Stimulated activated naive CD4-positive, alpha-beta T cell (primary cell): Measurements from ENCODE around the gene PPA1.
"Not testable (repeated sequence)": the region's sequence is repeated elsewhere in the genome, so short reads cannot be mapped to it uniquely, and the experiment has no call there.

Experiments
- DNase-seq, 6 experiments: peaks; one replicate each; lab custom pipeline; 2025; lab: John Stamatoyannopoulos, UW

PPA1 gene

DNA sequence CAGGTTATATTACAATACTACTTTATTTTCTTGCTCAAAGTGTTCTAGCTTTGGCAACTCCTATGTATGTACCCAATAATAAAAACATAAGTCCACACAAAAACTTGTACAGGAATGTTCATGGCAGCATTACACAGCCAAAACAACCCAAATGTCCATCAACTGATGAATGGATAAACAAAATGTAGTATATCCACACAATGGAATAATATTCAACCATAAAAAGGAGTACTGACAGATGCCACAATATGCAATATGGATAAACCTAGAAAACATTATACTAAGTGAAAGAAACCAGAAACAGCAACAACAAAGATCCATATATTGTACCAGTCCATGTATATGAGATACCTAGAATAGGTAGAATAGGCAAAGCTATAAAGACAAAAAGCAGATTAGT, 21.0 kb downstream of the PPA1 start:
- no peak for DNase-seq

DNA sequence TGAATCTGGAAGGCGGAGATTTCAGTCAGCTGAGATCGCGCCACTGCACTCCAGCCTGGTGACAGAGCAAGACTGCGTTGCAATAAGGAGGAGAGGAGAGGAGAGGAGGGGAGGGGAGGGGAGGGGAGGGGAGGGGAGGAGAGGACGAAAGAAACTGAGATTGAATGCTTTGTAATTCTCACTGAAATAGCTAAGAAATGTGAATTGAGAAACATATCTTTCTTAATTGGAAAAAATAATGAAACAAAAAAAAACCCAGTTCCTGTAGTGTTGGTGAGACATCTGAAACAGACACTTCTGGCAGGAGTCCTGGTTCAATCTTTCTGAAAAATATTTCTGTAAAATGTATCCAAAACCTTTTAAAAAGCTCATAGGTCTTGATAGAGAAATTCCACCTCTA, 26.5 kb downstream of the PPA1 start:
- no peak for DNase-seq

DNA sequence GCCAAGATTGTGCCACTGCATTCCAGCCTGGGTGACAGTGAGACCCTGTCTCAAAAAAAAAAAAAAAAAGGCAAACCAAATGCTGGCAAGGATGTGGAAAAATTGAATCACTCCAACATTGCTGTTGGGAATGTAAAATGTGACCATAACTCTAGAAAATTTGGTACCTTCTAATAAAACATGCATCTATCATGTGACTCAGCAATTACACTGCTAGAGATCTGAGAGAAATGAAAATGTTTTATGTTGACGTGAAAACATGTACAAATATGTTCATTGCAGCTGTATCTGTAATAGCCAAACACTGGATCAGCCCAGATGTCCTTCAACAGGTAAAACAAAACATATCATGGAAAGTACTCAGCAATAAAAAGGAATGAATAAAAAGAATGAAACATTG, 32.1 kb downstream of the PPA1 start:
- no peak for DNase-seq

DNA sequence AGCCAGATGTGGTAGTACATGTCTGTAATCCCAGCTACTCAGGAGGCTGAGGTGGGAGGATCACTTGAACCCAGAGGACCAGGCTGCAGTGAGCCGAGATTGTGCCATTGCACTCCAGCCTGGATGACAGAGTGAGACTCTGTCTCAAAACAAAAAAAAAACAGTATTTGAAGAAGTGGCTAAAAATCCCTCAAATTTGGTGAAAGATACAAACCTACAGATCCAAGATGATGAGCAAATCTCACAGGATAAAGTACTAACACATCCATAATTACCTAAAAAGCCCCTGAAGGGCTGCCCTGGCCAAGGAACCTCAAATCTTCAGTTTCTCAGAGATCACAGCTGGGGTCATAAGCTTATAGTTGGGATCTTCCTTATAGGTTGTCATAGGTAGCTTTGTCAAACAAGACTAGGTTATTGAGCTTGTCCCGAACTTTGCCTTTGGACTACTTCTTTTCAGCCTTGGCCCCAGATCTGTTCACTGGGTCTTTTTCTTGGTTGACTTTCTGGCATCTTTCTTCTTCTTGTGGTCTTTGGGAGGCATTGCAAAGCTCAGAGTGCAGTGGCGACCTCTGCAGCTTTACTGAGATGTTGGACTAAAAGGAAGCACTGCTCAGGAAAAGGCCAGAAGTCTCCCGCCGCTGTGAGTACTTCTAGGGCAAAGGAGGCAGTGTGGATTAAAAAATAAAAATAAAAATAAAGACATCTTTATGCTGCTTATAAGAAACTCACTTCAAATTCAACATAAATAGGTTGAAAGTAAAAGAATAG, 34.3 kb downstream of the PPA1 start:
- no peak for DNase-seq

DNA sequence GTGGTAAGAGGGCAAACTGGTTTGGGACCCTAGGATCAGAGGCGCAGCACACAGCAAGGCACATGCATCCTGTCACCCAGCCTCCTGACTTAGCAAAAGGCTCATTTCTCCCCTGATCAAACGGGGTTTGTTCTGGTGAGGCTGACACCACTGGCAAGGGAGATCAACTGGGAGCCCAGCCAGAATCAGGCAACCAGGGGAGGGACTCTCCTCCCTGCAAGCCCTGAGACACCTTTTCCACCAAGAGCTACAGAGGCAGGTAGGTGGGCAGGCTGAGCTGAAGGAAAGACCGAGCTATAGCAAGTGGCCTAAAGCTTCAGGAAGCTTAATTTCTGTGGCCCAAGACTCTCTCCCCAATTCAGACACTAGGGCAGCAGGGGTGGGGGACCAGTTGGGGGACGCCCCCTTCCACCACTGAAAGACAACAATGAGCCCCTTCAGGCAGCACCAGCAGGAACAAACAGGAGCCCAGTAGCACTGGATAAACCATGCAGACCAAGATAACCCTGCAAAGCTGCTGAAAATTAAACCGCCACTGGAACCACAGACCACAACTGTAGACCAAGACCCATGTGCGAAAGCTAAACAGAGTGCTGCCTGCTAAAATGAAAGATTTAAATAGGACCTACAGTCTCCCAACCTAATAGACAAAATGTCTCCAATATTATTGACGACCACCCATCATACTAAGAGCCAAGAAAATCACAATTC, 35.8 kb downstream of the PPA1 start:
- DNase-seq = no peak

DNA sequence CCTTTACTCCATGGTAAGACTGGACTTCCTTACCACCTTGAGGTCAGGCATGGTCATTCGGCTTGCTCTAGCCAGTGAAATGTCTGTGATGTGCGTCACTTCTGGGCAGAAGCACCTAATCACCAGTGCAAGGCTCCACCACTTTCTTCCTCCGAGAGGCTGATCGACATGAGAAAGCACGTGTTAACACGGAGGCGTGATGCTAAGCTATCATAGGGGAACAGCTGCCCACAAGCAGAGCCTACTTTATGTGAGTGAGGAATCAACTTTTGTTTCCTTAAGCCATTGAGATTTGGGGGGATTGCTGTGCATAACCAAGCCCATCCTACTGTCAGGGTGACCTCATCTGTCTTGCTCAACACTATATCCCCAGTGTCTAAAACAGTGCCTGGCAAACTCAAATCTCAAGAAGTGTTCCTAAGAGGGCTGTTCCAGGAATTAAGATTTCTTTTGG, 39.8 kb downstream of the PPA1 start:
- no peak for DNase-seq

DNA sequence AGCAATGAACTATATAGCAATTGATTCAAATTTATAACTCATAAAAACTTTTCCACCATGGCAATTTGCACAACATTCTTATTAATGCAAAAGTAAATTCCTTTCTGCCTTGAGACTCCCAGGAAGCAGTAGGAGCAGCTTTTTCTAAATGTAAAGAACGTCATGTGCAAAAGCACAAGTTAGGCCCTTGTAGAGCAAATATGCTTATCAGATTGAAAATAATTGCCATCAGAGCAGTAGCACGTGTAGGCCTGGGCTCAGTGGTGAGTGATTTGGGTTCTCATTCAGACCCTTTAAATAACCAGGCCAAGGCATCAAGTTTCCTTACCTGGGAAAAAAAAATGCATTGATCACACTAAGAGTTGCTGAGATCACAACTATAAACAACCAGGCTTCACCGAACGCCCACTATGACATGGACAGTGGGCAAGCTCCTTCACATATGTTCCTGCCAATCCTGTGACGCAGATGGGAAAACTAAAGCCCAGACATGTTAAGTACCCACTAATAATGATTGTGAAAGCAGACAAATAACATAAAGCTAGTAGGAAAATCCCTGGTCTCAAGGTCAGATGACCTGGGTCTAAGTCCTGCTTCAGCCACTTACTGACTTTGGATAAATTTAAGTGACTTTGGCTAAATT, 40.8 kb downstream of the PPA1 start:
- DNase-seq = no peak

DNA sequence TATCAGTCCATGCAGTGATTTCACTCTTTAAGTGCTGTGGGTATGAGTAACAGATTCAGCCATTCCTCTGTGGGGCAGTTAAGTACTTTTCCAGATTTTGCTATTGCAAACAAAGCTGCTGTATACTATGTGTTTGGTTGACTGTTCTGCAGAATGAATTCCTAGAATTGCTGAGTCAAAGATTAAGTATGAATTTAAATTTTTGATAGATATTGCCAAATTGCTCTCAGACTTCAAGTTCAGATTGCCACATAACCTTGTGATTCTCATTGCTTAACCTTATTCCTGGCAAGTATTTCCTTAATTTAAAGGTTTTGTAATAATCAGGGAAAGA, 41.3 kb downstream of the PPA1 start:
- DNase-seq = no peak

DNA sequence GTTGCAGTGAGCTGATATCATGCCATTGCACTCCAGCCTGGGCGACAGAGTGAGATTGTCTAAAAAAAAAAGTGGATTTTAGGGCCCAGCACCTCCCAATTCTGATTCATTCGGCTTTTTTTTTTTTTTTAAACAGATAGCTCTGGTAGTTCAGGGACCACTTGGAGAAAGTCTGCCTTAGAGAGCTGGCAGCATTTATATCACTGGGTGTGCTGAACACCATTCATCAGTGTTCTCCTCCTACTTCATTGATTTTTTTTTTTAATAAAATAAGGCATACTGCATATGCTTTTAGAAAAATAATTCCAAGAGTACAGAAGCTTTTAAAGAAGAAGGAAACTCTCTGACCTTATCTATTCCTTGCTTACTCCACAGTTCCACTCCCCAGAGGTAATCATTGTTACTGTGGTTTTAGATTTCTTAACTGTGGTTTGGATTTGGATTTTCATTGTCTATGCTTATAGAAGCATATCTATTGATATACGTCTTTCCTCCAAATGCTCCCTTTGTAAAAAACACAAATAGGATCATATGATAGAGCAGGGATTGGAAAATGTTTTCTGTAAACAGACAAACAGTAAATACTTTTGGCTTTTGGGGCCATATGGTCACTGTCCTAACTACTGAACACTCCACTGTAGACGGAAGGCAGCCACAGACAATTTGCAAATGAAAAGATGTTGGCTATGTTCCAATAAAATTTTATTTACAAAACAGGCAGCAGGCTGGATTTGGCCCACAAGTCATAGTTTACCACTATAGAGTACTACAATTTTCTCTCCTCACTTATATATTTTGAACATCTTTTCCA, 41.9 kb downstream of the PPA1 start:
- DNase-seq = no peak

DNA sequence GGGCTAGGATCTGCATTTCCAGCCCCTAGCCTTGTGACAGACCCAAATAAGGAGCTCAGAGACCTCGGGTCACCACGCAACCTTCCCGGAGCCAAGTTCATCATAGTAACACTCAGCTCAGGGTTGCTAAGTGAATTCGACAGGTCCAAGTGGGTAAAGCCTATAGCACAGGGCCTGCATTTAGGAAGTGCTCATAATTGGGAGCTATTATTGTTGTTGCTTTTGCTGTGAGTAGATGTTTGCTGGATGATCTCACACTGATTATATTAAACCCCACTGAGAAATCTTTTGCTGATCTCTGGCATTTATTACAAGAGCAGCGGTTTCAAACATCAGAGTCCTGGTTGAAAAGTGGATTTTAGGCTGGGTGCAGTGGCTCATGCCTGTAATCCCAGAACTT, 42.6 kb downstream of the PPA1 start:
- no peak for DNase-seq

DNA sequence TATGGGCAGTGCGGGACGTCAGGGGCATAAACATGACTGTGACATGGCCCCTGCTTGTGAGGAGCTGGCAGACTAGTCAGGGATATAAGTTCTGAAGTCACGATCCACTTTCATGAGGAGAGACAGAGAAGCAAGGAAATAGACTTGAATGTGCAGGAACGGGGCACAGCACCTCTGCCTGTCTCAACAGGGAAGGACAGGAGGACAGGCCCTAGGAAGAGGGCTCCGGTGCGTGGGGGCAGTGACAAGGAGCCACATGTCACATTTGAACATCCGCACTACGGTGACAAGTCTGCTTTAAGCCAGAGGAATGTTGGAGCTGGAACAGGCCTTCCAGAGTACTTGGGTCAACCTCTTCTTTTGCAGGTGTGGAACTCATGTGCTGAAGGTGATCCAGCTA, 43.1 kb downstream of the PPA1 start:
- DNase-seq = no peak

DNA sequence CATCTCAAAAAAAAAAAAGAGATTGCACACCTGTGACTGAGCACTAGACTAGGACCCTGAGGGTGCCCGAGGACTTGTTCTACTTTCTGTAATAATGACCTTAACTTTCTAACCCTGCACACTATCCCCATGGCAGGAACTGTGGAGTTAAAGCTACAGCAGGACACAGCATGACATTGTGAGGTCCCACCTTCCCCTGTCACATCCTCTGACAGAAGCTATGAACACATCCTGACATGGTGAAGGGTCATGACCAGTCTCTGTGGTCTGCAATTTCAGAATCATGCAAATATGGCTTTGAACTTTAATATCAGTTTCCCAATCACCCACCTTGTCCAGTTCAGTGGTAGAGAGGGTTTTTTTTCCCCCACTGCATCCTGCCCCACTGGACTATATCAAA, 44.5 kb downstream of the PPA1 start:
- DNase-seq = no peak

DNA sequence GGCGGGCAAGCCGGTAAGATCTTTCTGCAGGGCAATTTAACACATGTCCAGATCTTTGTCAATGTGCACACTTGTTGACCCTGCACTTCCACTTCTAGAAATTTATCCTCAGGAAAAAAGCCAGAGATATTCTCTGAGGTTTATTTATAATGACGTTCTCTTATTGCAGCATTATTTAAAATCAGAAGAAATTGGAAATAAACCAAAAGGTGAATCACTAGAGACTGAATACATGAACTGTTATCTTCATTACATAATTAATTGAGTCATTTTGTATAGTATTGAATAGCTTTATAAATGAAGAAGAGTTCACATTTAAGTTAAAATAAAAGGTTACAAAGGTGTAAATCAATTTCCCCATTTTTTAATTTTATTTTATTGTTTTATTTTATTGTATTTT, 46.7 kb downstream of the PPA1 start:
- DNase-seq = no peak

DNA sequence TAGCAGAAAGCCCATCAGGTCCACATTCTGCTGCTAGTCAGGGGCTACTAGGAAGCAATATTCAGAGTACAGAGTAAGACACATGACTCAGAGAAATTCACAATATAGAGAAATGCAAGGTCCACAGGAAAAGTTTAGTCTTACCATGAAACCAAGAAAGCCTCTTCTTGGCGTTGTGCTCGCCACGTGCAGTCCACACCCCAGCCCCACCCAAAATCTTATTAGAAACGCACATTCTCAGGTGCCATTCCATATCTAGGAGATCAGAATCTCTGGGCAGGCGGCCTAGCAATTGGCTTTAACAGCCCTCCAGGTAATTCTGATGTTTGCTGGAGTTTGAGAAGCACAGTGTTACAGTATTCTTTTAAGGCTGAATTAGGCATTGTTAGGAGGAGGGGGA, 47.1 kb downstream of the PPA1 start:
- DNase-seq = no peak

DNA sequence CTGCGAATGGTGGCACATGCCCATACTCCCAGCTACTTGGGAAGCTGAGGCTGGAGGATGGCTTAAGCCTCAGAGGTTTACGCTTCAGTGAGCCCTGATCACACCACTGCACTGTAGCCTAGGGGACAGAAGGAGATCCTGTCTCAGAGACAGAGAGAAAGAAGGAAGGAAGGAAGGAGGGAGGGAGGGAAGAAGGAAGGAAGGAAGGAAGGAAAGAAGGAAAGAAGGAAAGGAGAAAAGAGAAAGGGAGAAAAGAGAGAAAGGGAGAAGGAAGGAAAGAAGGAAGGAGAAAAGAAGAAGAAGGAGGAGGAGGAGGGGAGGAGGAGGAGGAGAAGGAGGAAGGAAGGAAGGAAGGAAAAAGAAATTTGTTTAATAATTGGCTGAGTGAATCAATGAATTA, 49.9 kb downstream of the PPA1 start:
- no peak for DNase-seq

DNA sequence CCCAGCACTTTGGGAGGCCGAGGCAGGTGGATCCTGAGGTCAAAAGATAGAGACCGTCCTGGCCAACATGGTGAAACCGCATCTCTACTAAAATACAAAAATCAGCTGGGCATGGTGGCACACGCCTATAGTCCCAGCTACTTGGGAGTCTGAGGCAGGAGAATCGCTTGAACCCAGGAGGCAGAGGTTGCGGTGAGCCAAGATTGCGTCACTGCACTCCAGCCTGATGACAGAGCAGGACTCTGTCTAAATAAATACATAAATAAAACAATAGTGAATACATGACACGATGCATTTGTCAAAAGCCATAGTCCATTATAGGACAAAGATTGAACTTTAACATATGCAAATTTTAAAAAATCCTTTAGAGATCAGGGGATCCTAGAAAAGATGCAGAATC, 54.0 kb downstream of the PPA1 start:
- not testable (repeated sequence) for DNase-seq

DNA sequence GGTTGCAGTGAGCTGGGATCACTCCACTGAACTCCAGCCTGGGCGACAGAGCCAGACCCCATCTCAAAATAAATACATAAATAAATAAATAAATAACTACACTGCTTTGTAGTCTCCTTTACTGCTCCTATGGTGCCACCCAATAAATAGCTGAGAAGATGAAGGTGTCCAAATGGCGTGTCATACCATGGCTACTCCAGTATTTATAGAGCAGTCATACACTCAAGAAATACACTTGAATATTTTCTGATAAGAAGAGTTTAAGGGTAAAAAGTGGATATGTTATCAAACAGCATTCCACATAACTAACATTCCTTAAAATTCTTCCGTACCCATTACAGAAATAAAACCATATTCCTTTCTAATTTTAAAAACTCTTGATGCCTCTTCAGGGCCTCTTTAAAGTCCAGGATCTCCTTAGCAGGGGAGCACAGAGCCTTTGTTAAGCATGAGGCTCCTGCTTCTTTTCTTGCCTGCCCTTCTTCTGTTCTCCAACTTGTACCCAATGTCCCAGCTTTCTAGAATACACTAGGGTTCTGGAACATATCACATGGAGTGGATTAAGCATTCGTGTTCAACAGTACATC, 55.0 kb downstream of the PPA1 start:
- no peak for DNase-seq

DNA sequence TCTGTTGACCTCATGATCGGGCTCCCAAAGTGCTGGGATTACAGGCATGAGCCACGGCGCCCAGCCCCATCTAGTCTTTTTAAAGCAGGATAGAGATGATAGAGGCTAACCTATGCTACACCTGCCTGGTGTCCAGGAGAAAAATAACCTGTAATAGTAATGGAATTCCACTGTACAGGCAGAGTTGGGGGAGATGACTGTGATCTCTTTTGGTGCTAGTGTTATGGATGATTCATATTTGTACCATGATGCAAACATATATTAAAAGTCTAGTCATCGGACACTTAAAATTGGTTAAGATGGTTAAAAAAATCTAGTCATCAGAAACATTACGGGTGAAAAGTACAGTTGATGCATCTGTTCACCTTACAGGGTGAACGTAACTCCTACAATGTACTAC, 56.8 kb downstream of the PPA1 start:
- DNase-seq = no peak

DNA sequence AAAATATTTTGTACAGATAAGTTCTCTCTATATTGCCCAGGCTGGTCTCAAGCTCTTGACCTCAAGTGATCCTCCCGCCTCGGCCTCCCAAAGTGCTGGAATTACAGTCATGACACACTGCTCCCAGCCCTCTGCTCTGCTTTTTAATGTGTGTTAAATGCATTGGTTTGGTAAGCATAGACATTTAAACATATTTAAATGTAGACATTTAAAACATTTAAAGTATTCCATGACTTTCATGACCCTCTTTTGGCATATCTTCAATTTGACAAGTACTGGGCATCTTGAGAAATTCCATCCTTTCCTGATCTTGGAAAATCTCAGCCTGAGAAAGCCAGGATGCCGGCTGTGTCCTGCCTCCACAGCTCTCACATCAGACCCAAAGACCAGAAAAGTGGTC, 57.7 kb downstream of the PPA1 start:
- DNase-seq = no peak

DNA sequence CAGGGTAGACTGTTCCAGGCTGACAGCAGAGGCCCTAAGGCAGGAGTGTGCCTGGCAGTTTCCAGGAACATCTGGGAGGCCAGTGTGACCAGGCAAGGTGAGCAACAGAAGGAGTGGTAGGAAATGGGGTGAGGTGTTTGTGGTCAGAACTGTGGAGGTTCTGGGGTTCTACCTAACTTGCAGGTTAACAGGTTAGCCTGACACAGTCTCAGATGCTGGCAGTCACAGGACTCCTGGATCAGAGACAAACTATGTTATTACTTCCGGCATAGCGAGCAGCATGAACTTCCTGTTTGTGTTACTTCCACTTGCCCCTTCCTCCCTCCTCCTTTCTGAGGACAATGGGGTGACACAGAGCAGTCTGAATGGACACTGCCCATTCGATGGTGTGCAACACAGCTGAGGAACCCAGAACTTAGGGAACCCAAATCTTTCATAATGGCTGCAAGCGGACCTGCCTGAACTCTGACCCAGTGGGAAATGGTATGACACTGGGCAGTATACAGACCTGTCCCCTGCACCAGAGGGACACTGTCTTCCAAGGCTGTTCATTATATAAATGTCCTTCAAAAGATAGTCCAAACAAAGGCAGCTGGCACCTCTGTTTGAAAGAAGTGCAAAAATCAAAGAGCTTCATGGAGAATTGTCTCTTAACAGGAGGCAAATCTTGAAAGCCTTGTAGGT, 59.0 kb downstream of the PPA1 start:
- peak in 4 of 6 experiments; percentile 1 to 35 (median 18) for DNase-seq

DNA sequence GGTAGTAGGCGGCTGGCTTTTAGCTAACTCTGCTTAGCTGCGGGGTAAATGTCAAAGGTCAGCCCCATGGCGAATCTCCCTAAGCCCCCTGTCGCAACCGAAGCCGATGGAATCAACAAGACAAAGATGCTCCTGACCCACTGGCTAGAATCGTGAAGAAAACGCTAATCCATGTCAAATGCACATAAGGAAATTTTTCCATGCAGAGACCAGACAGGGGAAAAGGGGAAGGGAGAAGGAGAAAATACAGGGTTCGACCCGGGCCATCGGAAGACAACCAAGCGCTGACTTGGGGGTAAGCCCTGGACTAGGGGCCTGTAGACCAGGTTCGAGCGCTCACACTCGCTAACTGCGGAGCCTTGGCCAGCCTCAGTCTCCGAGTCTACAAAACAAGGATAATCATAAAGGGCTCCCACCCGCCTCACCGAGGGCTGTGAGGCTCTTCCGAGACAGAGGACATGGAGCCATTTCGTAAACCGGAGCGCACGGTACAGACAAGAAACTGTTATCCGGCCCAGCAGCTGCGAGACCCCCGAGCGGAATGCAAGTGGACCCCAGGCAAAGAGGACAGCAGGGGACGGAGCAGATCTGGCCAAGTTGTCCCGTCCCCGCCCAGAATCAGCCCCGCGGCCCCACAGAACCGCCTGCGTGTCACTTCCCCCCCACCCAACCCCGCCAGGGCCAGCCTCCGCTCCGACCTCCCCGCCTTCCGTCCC, 63.4 kb downstream of the PPA1 start:
- peak in 1 of 6 experiments; percentile 32 for DNase-seq
